K562 (cell line): ENCODE results near the gene IPP. TPM values are rescaled to one million over a fixed set of nuclear protein-coding genes. Genes with fewer than 3 reads are reported as not detected.

ENCODE experiments used
- ASH1L ChIP-seq: fragments of 450-650 bp; IDR thresholded peaks from 2 replicates; pipeline ENCODE4 v1.6.1; 2018; ENCODE audit warnings: borderline replicate concordance, mild to moderate bottlenecking, low read depth; ENCODE audit not compliant: partially characterized antibody
- BRD4 ChIP-seq: fragments of 200-600 bp; sonication (generic); IDR thresholded peaks from 2 replicates; pipeline ENCODE4 v1.6.1; 2017; ENCODE audit warnings: inconsistent platforms
- C11orf30 ChIP-seq: fragments of 450-650 bp; IDR thresholded peaks from 2 replicates; pipeline ENCODE4 v1.6.1; 2016; ENCODE audit warnings: low read depth, mild to moderate bottlenecking
- ELF1 ChIP-seq: fragments of 200-800 bp; sonication (Bioruptor generic); IDR thresholded peaks from 2 replicates; pipeline ENCODE4 v1.6.1; 2016; ENCODE audit warnings: missing genetic modification characterization, missing compliant biosample characterization
- FOXK1 ChIP-seq: sonication (generic); formaldehyde crosslinking; IDR thresholded peaks from 2 replicates; pipeline ENCODE4 v1.8.0; 2022; ENCODE audit warnings: missing genetic modification reagents, mild to moderate bottlenecking, borderline replicate concordance
- GABPA ChIP-seq: fragments of 200-800 bp; sonication (Bioruptor generic); conservative IDR thresholded peaks from 2 replicates; pipeline ENCODE4 v1.6.1; 2016; ENCODE audit warnings: low read depth, missing genetic modification characterization, missing compliant biosample characterization
- HIVEP1 ChIP-seq: fragments of 250-450 bp; sonication (Bioruptor Pico); IDR thresholded peaks from 2 replicates; pipeline ENCODE4 v1.4.0; 2020; ENCODE audit warnings: mild to moderate bottlenecking
- HNRNPL ChIP-seq: fragments of 200-400 bp; formaldehyde crosslinking; IDR thresholded peaks from 2 replicates; pipeline ENCODE4 v1.6.1; 2017; ENCODE audit warnings: low read depth, mild to moderate bottlenecking, low read length
- KDM4B ChIP-seq, 2 experiments: fragments of 450-650 bp in 1 of 2; sonication (generic) in 1 of 2; IDR thresholded peaks; 2 replicates each; pipeline ENCODE4 v1.6.1; 2016 to 2017; ENCODE audit warnings: borderline replicate concordance in 2 of 2, antibody characterized with exemption in 1 of 2, low read depth in 1 of 2, mild to moderate bottlenecking in 1 of 2
- LEF1 ChIP-seq: fragments of 450-650 bp; IDR thresholded peaks from 2 replicates; pipeline ENCODE4 v1.6.1; 2016; ENCODE audit warnings: mild to moderate bottlenecking
- MEF2D ChIP-seq: conservative IDR thresholded peaks from 2 replicates; pipeline ENCODE4 v1.6.1; 2016; ENCODE audit warnings: low read depth, missing genetic modification characterization, missing compliant biosample characterization
- ZBTB1 ChIP-seq: sonication (generic); formaldehyde crosslinking; IDR thresholded peaks from 2 replicates; pipeline ENCODE4 v1.8.1; 2023; ENCODE audit warnings: missing genetic modification reagents, low read depth, mild to moderate bottlenecking, borderline replicate concordance
- ZNF197 ChIP-seq: fragments of 200-800 bp; sonication (Bioruptor generic); IDR thresholded peaks from 2 replicates; pipeline ENCODE4 v1.6.1; 2016; ENCODE audit warnings: low read depth, missing genetic modification characterization, missing compliant biosample characterization
- ZNF282 ChIP-seq: sonication (generic); formaldehyde crosslinking; IDR thresholded peaks from 2 replicates; pipeline ENCODE4 v1.8.1; 2023; ENCODE audit warnings: missing genetic modification reagents
- ZNF311 ChIP-seq: fragments of 250-450 bp; sonication (Bioruptor Pico); IDR thresholded peaks from 2 replicates; pipeline ENCODE4 v1.4.0; 2020; ENCODE audit warnings: mild to moderate bottlenecking, moderate library complexity
- ZNF561 ChIP-seq: fragments of 450-650 bp; formaldehyde crosslinking; conservative IDR thresholded peaks from 2 replicates; pipeline ENCODE4 v1.4.0; 2020; ENCODE audit warnings: mild to moderate bottlenecking, moderate library complexity
- polyA plus RNA-seq, 8 experiments: library from polyadenylated mRNA; depleted of rRNA in 4 of 8; stranded (reverse) in 5 of 8; unstranded in 3 of 8; fragments of >200 nt; fragmentation: Nextera tagmentation in 2 of 8; fragmentation: Illumina TruSeq in 1 of 8; extraction: Ambion mirVana in 2 of 8; extraction: Trizol in 1 of 8; gene quantifications; 2 replicates each; pipeline versions ENCODE4 v1.2.1 to v1.2.3, GENCODE V29; 2011 to 2014; ENCODE audit warnings: inconsistent platforms in 1 of 8, missing spikeins in 1 of 8
- total RNA-seq, 7 experiments: library from RNA; depleted of rRNA in 6 of 7; stranded (reverse); fragments of >200 nt in 6 of 7; fragmentation: Illumina TruSeq in 2 of 7; extraction: Trizol in 2 of 7; gene quantifications; 2 replicates each; pipeline versions ENCODE4 v1.2.1 to v1.2.3, GENCODE V29; 2011 to 2021; ENCODE audit warnings: low replicate concordance in 1 of 7
- TF ChIP-seq, protein P1 (sequence below): fragments of 200-800 bp; sonication (Bioruptor generic); IDR thresholded peaks from 2 replicates; pipeline ENCODE4 v1.6.1; 2017; ENCODE audit warnings: missing genetic modification characterization, missing compliant biosample characterization
- TF ChIP-seq, protein P2 (sequence below): sonication (generic); formaldehyde crosslinking; IDR thresholded peaks from 2 replicates; pipeline ENCODE4 v1.8.0; 2022; ENCODE audit warnings: mild to moderate bottlenecking, missing genetic modification reagents, borderline replicate concordance
- TF ChIP-seq, protein P3 (sequence below), 2 experiments: fragments of 450-650 bp in 1 of 2; sonication (generic) in 1 of 2; formaldehyde crosslinking in 1 of 2; IDR thresholded peaks in 1 of 2; conservative IDR thresholded peaks in 1 of 2; 2 replicates each; pipeline versions ENCODE4 v1.6.1 to v1.8.1; 2016 to 2023; ENCODE audit warnings: mild to moderate bottlenecking in 2 of 2, moderate library complexity in 2 of 2, inconsistent platforms in 1 of 2, missing genetic modification reagents in 1 of 2
- TF ChIP-seq, protein P4 (sequence below): sonication (generic); formaldehyde crosslinking; IDR thresholded peaks from 2 replicates; pipeline ENCODE4 v1.4.0; 2020; ENCODE audit warnings: mild to moderate bottlenecking, missing genetic modification reagents

IPP gene
- total and polyA plus RNA-seq, 9 of the 15 experiments (the other 6 are each of a cell fraction or from before 2014, with no cell fraction given), result 6.9 to 15.1 (median 9.7) TPM

DNA sequence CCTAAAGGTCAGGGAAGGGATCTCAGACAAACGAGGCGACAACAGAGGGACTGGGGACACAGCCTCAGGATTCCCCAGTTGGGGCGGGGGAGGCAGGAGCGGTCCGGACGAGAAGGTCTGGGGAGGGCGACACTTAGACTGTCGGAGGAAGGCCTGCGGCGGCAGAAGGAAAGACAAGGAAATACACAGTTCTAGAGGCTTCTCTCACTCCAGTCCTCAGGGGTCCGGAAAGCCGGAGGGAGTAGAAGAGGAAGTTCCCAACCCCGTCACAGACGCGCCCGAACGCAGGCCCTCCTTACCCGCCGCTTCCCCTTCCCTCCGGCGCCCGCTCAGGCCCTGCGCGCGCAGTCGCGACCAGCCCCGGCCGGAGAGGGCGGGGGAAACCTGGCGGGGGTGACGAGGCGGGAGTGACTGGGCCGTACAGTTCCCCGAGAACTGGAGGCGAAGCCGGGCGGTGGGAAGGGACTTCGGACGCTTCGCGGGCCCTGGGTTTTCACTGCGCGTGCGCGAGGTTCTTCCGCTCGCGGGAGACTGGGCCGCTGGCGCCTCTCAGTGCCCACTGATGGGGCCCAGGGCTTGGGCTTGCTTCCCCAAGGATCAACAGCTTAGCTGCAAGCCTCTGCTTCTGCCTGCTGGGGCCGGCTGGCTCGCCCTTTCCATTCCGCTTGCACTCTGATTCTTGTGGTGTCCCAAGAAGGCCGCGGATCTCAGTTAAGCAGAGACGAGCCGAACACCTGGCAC lies at the start of gene IPP (continued):
- TF ChIP-seq ZNF311 (CRISPR knock-in tag) (no peak), ZBTB1 (CRISPR knock-in tag) (0 out of 2 replicates have a peak, but pooled peaks have one; percentile 67), HNRNPL (peak; percentile 79), ELF1 (tag) (peak; percentile 76), ZNF282 (CRISPR knock-in tag) (no peak), BRD4 (peak; percentile 75), ZNF561 (CRISPR knock-in tag) (0 out of 2 replicates have a peak, but pooled peaks have one; percentile 56), FOXK1 (CRISPR knock-in tag) (no peak), C11orf30 (peak; percentile 76), KDM4B (IDR thresholded peaks at IDR 0.05; ENCODE audit: borderline replicate concordance in 2 of 2, low read depth in 1 of 2) (no peak; a peak in 1 of 4 replicates), HIVEP1 (CRISPR knock-in tag) (no peak), LEF1 (0 out of 2 replicates have a peak, but pooled peaks have one; percentile 48), GABPA (peak; percentile 81), ZNF197 (CRISPR knock-in tag) (peak; percentile 2; the same call in 1 of the 2 replicates), ASH1L (no peak), MEF2D (0 out of 2 replicates have a peak, but pooled peaks have one; percentile 28)
- TF ChIP-seq, protein P1, sequence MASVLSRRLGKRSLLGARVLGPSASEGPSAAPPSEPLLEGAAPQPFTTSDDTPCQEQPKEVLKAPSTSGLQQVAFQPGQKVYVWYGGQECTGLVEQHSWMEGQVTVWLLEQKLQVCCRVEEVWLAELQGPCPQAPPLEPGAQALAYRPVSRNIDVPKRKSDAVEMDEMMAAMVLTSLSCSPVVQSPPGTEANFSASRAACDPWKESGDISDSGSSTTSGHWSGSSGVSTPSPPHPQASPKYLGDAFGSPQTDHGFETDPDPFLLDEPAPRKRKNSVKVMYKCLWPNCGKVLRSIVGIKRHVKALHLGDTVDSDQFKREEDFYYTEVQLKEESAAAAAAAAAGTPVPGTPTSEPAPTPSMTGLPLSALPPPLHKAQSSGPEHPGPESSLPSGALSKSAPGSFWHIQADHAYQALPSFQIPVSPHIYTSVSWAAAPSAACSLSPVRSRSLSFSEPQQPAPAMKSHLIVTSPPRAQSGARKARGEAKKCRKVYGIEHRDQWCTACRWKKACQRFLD (CRISPR knock-in tag), result no peak; the same call in 1 of the 2 replicates
- TF ChIP-seq, protein P2, sequence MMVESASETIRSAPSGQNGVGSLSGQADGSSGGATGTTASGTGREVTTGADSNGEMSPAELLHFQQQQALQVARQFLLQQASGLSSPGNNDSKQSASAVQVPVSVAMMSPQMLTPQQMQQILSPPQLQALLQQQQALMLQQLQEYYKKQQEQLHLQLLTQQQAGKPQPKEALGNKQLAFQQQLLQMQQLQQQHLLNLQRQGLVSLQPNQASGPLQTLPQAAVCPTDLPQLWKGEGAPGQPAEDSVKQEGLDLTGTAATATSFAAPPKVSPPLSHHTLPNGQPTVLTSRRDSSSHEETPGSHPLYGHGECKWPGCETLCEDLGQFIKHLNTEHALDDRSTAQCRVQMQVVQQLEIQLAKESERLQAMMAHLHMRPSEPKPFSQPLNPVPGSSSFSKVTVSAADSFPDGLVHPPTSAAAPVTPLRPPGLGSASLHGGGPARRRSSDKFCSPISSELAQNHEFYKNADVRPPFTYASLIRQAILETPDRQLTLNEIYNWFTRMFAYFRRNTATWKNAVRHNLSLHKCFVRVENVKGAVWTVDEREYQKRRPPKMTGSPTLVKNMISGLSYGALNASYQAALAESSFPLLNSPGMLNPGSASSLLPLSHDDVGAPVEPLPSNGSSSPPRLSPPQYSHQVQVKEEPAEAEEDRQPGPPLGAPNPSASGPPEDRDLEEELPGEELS, result peak; percentile 55; the same call in 1 of the 2 replicates
- TF ChIP-seq, protein P3, sequence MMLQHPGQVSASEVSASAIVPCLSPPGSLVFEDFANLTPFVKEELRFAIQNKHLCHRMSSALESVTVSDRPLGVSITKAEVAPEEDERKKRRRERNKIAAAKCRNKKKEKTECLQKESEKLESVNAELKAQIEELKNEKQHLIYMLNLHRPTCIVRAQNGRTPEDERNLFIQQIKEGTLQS (IDR thresholded peaks at IDR 0.05), result peak; percentile 24; the same call in 1 of the 2 replicates
- TF ChIP-seq, protein P3 (CRISPR knock-in tag; conservative IDR thresholded peaks at IDR 0.05), result no peak; the same call in none of the 2 replicates
- TF ChIP-seq, protein P4, sequence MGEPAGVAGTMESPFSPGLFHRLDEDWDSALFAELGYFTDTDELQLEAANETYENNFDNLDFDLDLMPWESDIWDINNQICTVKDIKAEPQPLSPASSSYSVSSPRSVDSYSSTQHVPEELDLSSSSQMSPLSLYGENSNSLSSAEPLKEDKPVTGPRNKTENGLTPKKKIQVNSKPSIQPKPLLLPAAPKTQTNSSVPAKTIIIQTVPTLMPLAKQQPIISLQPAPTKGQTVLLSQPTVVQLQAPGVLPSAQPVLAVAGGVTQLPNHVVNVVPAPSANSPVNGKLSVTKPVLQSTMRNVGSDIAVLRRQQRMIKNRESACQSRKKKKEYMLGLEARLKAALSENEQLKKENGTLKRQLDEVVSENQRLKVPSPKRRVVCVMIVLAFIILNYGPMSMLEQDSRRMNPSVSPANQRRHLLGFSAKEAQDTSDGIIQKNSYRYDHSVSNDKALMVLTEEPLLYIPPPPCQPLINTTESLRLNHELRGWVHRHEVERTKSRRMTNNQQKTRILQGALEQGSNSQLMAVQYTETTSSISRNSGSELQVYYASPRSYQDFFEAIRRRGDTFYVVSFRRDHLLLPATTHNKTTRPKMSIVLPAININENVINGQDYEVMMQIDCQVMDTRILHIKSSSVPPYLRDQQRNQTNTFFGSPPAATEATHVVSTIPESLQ (CRISPR knock-in tag), result no peak
